ENCODE results near the gene SLC8A3. TPM values are rescaled to one million over a fixed set of nuclear protein-coding genes. Genes with fewer than 3 reads are reported as not detected.
A peak's percentile ranks its signal among the peaks of the same experiment; 100 is the strongest.

SLC8A3 gene
- total and polyA plus RNA-seq, 2 of the 13 experiments (the other 11 are each of a cell fraction or from before 2014, with no cell fraction given), result 0.01 to 0.02 TPM

DNA sequence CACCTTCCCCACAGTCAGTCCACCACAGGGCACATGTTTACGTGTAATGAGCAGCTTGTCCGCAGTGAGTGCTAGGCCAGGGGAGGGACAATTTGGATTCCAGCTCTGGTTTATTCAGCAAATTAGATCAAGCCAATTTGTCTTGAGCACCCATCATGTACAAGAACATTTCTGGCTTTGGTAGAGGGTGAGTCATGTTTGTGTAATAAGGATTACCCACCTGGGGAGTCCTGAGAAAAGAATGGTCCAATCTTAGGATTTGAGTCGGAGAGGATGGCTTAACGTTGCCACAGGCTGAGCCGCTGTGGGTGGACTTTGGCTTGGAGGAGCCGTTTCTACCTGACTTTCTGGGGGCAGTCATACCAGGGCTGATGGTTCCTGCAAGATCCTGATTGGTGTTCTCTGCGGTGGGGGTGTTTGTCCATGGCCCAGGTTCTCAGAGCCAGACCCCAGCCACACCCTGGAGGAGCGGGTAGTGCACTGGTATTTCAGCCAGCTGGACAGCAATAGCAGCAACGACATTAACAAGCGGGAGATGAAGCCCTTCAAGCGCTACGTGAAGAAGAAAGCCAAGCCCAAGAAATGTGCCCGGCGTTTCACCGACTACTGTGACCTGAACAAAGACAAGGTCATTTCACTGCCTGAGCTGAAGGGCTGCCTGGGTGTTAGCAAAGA lies 165.8 kb downstream of the SLC8A3 start (continued):
- TF ChIP-seq, protein P1, sequence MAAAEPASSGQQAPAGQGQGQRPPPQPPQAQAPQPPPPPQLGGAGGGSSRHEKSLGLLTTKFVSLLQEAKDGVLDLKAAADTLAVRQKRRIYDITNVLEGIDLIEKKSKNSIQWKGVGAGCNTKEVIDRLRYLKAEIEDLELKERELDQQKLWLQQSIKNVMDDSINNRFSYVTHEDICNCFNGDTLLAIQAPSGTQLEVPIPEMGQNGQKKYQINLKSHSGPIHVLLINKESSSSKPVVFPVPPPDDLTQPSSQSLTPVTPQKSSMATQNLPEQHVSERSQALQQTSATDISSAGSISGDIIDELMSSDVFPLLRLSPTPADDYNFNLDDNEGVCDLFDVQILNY (CRISPR knock-in tag; conservative IDR thresholded peaks at IDR 0.05), result no peak
- TF ChIP-seq ZNF572 (CRISPR knock-in tag; IDR thresholded peaks at IDR 0.05), result no peak

DNA sequence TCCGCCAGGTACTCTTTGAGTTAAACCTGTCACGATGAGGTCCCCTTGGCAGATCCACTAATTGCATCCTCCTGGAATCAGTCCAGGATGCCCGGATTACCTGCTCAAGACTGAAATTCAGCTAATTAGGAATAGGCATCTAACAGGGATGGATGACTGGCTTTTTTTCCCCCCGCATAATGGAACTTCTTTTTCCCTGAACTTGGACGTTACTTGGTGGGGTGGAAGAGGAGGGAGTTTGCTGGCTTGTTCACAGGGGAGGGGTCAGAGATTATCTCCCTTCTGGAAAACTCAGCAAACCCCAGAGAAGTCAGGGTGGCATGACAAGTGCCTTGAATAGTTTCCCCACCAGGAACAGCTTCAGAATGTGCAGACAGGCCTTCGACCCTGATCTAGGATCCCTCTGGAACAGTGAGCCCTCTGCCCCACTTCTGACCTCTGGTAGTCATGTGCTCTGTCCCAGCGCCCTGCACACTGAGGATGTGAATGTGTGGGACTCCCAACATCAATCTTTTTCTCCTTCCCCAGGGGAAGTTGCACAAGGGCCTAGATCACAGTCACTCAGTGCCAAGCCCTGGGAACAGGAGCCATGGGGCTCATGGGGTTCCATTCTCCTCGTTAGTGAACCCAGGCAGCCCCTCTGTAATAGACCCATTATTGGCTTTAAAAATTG lies 167.1 kb downstream of the SLC8A3 start:
- H3K36me3 ChIP-seq (replicated peaks in 1 of 2; ENCODE audit: control insufficient read depth in 1 of 2, insufficient read depth in 2 of 2, low read length in 2 of 2), result peaks cover 14 to 30% of the 10 kb centered on the region in 2 experiments
- FAIRE-seq (no peak), DNase-seq (ENCODE audit: low spot score) (no peak), ATAC-seq (no peak)
- ChIA-PET CTCF (ENCODE audit: low intra/inter-chr PET ratio, low total read pairs) (no interaction called here), POLR2A (no interaction called here)
- H3K9ac ChIP-seq (ENCODE audit: insufficient read depth, low read depth, low read length), result no peak overlapping the region
- H3K27me3 ChIP-seq (ENCODE audit: control insufficient read depth in 1 of 2, insufficient read depth in 2 of 2, low read length in 2 of 2), result no peaks in the 10 kb centered on the region
- no peak overlapping the region for H2AFZ ChIP-seq (ENCODE audit: low read length)
- TF ChIP-seq NFE2L2 (IDR thresholded peaks at IDR 0.05; ENCODE audit: low read length), result 0 out of 2 replicates have a peak, but pooled peaks have one; percentile 10
- no peak for TF ChIP-seq HNRNPK (IDR thresholded peaks at IDR 0.05; ENCODE audit: low read depth, low read length, poor library complexity, severe bottlenecking)
- H3K79me2 ChIP-seq (ENCODE audit: insufficient read depth, low read length), result no peaks in the 10 kb centered on the region
- no peaks in the 10 kb centered on the region for H3K9me3 ChIP-seq (ENCODE audit: low read length)
- in situ Hi-C loops (cut with HindIII; ENCODE audit: extremely low pct_ligation_motif_present, low pct_unique_long_range_greater_than_20kb) (loop anchor here (25.0 kb wide), 1 partner anchor 434 kb away; no protein-coding TSS in a partner anchor), intact Hi-C loops (cut with micrococcal nuclease; ENCODE audit: unreplicated experiment) (no loop called here)
- H3K4me2 ChIP-seq (ENCODE audit: low read depth, low read length), result no peak overlapping the region
- H3K4me3 ChIP-seq (replicated peaks in 1 of 3; ENCODE audit: insufficient read depth in 1 of 3, low read depth in 2 of 3, low read length in 3 of 3), result no peak overlapping the region
- no TSS peak for BruUV-seq (replicated peaks)
- no peaks in the 10 kb centered on the region for H4K20me1 ChIP-seq (ENCODE audit: insufficient read depth, low read length)
- no peak overlapping the region for H3K27ac ChIP-seq (ENCODE audit: extremely low read length, insufficient read depth, low read length)
- 92% methylated on average over 8 of the region's 8 CpGs for WGBS (ENCODE audit: low lambda C conversion rate)
- H3K4me1 ChIP-seq (ENCODE audit: insufficient read depth, low read length), result no peaks in the 10 kb centered on the region
